Thoracic aorta (tissue), 2 donors: ENCODE results near the gene ARNT2. TPM values are rescaled to one million over a fixed set of nuclear protein-coding genes. Genes with fewer than 3 reads are reported as not detected.

ENCODE experiments used
- ATAC-seq: fragments of 150-250 bp; one replicate; pipeline ENCODE4 v1.8.0; 2017; ENCODE audit warnings: low read depth; ENCODE audit not compliant: insufficient number of reproducible peaks, low FRiP score
- DNase-seq: peaks from one replicate; pipeline ENCODE4 v3.0.0-alpha.2; 2020; ENCODE audit warnings: low spot score
- H3K27ac ChIP-seq, 2 donors: fragments of 200-600 bp; sonication (generic); 1 replicate in 1 of 2; 2 replicates in 1 of 2; pipeline ENCODE4 v1.5.1; 2016; ENCODE audit warnings: mild to moderate bottlenecking in 2 of 2, moderate library complexity in 2 of 2
- H3K27me3 ChIP-seq: fragments of 200-600 bp; sonication (generic); replicated peaks from 2 replicates; pipeline ENCODE4 v1.6.0; 2016; ENCODE audit warnings: mild to moderate bottlenecking; ENCODE audit not compliant: insufficient read depth
- H3K36me3 ChIP-seq: fragments of 200-600 bp; sonication (generic); one replicate; pipeline ENCODE4 v1.5.1; 2016
- H3K4me1 ChIP-seq, 2 donors: fragments of 200-600 bp; sonication (generic); 1 replicate in 1 of 2; 2 replicates in 1 of 2; pipeline versions ENCODE4 v1.5.1 to v1.6.0; 2016; ENCODE audit warnings: low read depth in 2 of 2, mild to moderate bottlenecking in 1 of 2; ENCODE audit not compliant: control insufficient read depth in 1 of 2
- H3K4me3 ChIP-seq: fragments of 200-600 bp; sonication (generic); 2 replicates; pipeline ENCODE4 v1.5.1; 2016; ENCODE audit warnings: mild to moderate bottlenecking
- H3K9me3 ChIP-seq: fragments of 200-600 bp; sonication (generic); 2 replicates; pipeline ENCODE4 v1.5.1; 2016
- total RNA-seq, 2 donors: library from RNA; depleted of rRNA; stranded (reverse); fragments of >200 nt; gene quantifications; one replicate each; pipeline versions ENCODE4 v1.1.0 to v1.2.3, GENCODE V29; 2016
- TF ChIP-seq, protein P1 (sequence below): fragments of 200-600 bp; sonication (generic); IDR thresholded peaks from one replicate; pipeline ENCODE4 v1.5.1; 2019; ENCODE audit warnings: antibody characterized with exemption

ARNT2 gene
- total RNA-seq, 2 donors from 2014 or later = 5.8 to 22.9 TPM

DNA sequence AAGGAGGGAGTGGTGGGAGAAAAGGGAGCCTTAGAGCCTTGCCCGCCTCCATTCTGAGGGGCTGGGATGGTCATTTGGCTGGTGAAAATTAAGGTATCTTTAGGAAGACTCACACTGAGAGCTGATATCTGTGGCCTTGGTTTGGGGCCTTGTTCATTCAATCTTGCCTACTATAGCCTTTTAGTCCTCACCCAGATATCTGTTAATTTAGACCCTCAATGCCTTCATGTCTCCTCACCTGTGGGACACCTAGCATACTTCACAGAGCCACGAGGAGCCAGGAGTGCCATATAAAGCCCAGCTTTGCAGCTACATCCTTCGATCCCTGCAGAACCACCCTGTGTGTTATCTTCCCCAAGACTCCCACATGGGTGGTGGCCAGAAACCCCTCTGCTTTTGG is 4.7 kb upstream of the ARNT2 start:
- peaks cover 0 to 6% of the 10 kb centered on the region in 2 donors for H3K4me1 ChIP-seq
- DNase-seq (no peak), ATAC-seq (no peak)
- H3K27ac ChIP-seq = no peak overlapping the region
- H3K27me3 ChIP-seq = no peaks in the 10 kb centered on the region
- no peaks in the 10 kb centered on the region for H3K36me3 ChIP-seq
- H3K9me3 ChIP-seq = no peaks in the 10 kb centered on the region
- TF ChIP-seq, protein P1, sequence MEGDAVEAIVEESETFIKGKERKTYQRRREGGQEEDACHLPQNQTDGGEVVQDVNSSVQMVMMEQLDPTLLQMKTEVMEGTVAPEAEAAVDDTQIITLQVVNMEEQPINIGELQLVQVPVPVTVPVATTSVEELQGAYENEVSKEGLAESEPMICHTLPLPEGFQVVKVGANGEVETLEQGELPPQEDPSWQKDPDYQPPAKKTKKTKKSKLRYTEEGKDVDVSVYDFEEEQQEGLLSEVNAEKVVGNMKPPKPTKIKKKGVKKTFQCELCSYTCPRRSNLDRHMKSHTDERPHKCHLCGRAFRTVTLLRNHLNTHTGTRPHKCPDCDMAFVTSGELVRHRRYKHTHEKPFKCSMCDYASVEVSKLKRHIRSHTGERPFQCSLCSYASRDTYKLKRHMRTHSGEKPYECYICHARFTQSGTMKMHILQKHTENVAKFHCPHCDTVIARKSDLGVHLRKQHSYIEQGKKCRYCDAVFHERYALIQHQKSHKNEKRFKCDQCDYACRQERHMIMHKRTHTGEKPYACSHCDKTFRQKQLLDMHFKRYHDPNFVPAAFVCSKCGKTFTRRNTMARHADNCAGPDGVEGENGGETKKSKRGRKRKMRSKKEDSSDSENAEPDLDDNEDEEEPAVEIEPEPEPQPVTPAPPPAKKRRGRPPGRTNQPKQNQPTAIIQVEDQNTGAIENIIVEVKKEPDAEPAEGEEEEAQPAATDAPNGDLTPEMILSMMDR = no peak
- H3K4me3 ChIP-seq = no peak overlapping the region

- no peaks in the 10 kb centered on the region for H3K36me3 ChIP-seq
- no peak for DNase-seq
- H3K4me1 ChIP-seq = peaks cover 0 to 14% of the 10 kb centered on the region in 2 donors
- no peaks in the 10 kb centered on the region for H3K9me3 ChIP-seq
- H3K27me3 ChIP-seq = no peaks in the 10 kb centered on the region
- TF ChIP-seq, protein P1 = no peak
- ATAC-seq = no peak
- no peak overlapping the region for H3K4me3 ChIP-seq
- H3K27ac ChIP-seq = peak overlapping the region in 1 of 2 donors; percentile 30
These were observed 2.7 kb upstream of the ARNT2 start for GRCh38 chr15:80401456-80401855.

DNA sequence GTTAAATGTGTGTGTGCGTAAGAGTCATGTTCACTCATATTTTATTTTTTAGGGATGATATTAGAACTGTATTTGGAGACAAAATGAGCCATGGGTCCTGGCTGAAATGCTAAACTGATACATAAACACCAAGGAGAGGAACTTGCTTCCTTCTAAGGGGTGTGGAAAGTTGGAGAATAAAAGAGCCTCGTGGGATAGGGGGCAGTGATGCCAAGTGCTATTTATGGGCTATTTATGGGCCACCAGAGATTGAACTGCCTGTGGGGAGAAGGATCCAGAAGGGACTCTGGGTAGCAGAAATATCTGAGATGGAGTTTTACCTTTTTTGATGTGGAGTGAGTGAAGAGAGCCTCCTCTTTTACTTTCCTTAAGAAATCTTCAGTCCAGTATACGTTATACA is 1.8 kb upstream of the ARNT2 start:
- Histone ChIP-seq H3K4me3 (no peak overlapping the region), H3K36me3 (no peaks in the 10 kb centered on the region), H3K9me3 (no peaks in the 10 kb centered on the region), H3K27ac (peak overlapping the region in 1 of 2 donors; percentile 30), H3K27me3 (no peaks in the 10 kb centered on the region), H3K4me1 (peaks cover 0 to 14% of the 10 kb centered on the region in 2 donors)
- TF ChIP-seq, protein P1 = no peak
- DNase-seq (no peak), ATAC-seq (no peak)

GRCh38 chr15:80403712-80404056 is 498 bp upstream of the ARNT2 start:
- TF ChIP-seq, protein P1 = no peak
- Histone ChIP-seq H3K27ac (peak overlapping the region in 1 of 2 donors; percentile 50), H3K4me3 (peak overlapping the region; percentile 76), H3K27me3 (no peaks in the 10 kb centered on the region), H3K36me3 (no peaks in the 10 kb centered on the region), H3K4me1 (peaks cover 0 to 14% of the 10 kb centered on the region in 2 donors), H3K9me3 (no peaks in the 10 kb centered on the region)
- no peak for ATAC-seq
- no peak for DNase-seq

GRCh38 chr15:80404761-80405553 is 775 bp downstream of the ARNT2 start:
- Histone ChIP-seq H3K4me3 (peak overlapping the region; percentile 76), H3K27ac (peak overlapping the region; percentile 4 to 41), H3K36me3 (no peaks in the 10 kb centered on the region), H3K27me3 (no peaks in the 10 kb centered on the region), H3K9me3 (no peaks in the 10 kb centered on the region), H3K4me1 (peaks cover 0 to 14% of the 10 kb centered on the region in 2 donors)
- ATAC-seq (peak; percentile 37), DNase-seq (no peak)
- TF ChIP-seq, protein P1 = no peak
